B cell (primary cell): Measurements from ENCODE around the gene RPF1.

Source experiments
- EZH2 ChIP-seq: IDR thresholded peaks from 2 replicates; pipeline ENCODE4 v1.6.1; 2012; ENCODE audit warnings: borderline replicate concordance, low read depth, mild to moderate bottlenecking, moderate library complexity, low read length; ENCODE audit not compliant: insufficient read depth, poor library complexity, severe bottlenecking
- TF ChIP-seq, protein P1 (sequence below): fragments of 200-600 bp; IDR thresholded peaks from one replicate; pipeline ENCODE4 v1.8.0; 2022; ENCODE audit warnings: antibody characterized with exemption, mild to moderate bottlenecking

DNA sequence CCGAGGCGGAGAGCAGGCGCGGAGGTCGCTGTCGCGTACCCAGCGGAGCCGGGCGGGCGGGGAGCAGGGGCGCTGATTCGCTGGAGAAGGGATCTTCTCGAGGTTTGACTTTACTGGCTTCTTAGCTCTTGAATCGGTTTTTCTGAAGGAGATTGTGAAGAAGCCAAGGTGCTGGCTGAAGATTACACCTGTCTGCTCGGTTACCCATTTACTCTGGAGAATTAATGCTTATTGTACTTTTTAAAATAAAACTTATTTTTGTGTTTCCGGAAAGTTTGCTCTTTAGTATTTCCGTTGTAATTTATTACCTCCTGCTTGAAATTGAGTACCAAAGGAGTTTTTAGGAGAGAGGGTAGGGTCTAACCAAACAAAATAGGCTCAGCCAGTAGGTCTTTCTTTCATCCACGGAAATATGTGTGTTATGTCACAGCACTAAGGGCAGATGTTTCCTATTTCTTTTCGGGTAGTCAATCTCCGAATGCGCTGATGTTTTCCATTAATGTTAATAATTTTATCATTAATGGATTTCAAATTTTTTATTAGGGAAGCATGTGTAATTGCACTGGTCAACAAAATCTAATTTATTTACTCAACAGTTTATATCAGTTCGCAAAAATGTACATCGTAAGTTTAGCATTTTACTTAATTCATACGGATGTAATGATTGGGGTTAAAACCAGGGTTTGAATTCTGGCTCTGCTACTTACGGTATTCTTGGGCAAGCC lies 27.8 kb downstream of the RPF1 start:
- TF ChIP-seq, protein P1, sequence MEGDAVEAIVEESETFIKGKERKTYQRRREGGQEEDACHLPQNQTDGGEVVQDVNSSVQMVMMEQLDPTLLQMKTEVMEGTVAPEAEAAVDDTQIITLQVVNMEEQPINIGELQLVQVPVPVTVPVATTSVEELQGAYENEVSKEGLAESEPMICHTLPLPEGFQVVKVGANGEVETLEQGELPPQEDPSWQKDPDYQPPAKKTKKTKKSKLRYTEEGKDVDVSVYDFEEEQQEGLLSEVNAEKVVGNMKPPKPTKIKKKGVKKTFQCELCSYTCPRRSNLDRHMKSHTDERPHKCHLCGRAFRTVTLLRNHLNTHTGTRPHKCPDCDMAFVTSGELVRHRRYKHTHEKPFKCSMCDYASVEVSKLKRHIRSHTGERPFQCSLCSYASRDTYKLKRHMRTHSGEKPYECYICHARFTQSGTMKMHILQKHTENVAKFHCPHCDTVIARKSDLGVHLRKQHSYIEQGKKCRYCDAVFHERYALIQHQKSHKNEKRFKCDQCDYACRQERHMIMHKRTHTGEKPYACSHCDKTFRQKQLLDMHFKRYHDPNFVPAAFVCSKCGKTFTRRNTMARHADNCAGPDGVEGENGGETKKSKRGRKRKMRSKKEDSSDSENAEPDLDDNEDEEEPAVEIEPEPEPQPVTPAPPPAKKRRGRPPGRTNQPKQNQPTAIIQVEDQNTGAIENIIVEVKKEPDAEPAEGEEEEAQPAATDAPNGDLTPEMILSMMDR, result no peak
- no peak for TF ChIP-seq EZH2
